IPS DF 19.7 (cell line): ENCODE measurements around the gene IKZF3.
A peak's percentile ranks its signal among the peaks of the same experiment; 100 is the strongest.

Experiments used
- DNase-seq: peaks from one replicate; pipeline ENCODE4 v3.0.0-alpha.2; 2013; ENCODE audit warnings: low read depth, low spot score

Gene IKZF3

DNA sequence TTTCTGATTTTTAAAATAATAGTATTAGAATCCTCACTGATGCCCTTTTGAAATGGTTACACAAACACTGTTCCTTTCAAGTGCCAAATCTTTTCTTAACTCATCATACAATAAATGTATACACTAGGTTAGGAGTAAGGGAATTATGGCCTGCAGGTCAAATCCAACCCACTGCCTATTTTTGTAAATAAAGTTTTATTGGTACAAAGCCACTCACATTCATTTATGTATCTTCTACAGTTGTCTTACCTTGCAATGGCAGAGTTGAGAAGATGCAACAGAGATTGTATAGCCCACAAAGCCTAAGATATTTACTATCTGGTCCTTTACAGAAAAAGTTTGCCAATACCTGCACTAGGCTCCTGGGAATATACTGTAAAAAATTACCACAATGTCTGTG is 47.8 kb downstream of the IKZF3 start:
- no peak for DNase-seq

DNA sequence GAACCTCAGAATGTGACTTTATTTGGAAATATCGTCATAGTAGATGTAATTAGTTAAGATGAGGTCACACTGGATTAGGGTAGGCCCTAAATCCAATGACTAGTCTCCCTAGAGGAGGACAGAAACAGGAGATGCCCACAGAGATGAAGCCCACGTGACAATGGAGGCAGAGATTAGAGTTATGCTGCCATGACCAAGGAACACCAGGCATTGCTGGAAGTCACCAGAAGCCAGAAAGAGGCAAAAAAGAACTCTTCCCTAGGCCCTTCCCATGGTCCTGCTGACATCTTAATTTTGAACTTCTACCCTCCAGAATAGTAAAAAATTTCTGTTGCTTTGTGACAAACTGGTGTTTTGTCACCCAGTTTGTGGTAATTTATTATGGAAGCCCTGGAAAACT is 49.6 kb downstream of the IKZF3 start:
- no peak for DNase-seq

DNA sequence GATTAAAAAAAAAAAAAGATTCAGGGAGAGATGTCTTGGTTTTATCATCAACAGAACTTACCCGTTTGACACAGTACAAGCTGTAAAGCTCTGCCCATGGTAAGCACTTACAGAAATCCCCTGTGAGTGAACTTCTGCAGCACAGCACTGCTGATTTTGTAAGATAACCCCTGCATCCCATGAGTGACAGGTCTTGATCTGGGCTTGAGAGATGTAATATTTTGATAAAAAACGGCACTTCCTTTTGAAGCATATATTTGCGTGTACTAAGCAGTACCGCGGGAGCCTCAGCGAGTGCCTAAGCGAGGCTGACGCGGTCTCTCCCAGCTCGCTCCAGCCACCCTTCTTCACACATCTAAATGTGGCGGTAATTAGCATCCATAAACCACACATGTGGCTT is 50.5 kb downstream of the IKZF3 start:
- no peak for DNase-seq

GRCh38 chr17:39812466-39812865 is 51.6 kb downstream of the IKZF3 start:
- DNase-seq: no peak

DNA sequence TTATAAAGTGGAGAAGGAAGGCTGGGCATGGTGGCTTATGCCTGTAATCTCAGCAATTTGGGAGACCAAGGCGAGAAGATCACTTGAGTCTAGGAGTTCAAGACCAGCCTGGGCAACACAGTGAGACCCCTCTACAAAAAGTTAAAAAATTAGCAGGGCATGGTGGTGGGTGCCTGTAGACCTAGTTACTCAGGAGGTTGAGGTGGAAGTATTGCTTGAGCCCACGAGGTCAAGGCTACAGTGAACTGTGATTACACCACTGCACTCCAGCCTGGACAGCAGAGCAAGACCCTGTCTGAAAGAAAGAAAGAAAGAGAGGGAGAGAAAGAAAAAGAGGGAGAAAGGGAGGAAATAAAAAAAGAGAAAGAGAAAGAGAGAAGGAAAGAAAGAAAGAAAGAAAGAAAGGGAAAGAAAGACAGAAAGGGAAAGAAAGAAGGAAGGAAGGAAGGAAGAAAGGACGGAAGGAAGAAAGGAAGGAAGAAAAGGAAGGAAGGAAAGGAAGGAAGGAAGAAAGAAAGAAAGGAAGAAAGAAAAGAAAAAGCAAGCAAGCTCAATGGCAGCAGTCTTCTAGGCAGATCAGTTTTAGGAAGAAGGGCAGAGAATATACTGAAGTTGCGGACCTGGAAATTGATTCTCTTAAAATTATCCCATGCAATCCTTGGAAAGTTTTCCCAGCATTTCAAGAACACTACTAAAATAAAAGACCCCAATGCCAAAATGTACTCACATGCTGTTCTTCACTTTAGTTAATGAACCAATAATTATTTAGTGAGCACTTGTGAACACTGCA is 53.0 kb downstream of the IKZF3 start:
- no peak for DNase-seq

GRCh38 chr17:39809221-39809620 is 54.9 kb downstream of the IKZF3 start:
- no peak for DNase-seq

GRCh38 chr17:39808409-39808997 is 55.6 kb downstream of the IKZF3 start:
- DNase-seq: no peak

GRCh38 chr17:39804839-39805238 is 59.3 kb downstream of the IKZF3 start:
- no peak for DNase-seq

- no peak for DNase-seq
Measured at GRCh38 chr17:39801055-39801454, 63.1 kb downstream of the IKZF3 start.

- peak; percentile 30 for DNase-seq
Measured at GRCh38 chr17:39800540-39800939, 63.6 kb downstream of the IKZF3 start.

DNA sequence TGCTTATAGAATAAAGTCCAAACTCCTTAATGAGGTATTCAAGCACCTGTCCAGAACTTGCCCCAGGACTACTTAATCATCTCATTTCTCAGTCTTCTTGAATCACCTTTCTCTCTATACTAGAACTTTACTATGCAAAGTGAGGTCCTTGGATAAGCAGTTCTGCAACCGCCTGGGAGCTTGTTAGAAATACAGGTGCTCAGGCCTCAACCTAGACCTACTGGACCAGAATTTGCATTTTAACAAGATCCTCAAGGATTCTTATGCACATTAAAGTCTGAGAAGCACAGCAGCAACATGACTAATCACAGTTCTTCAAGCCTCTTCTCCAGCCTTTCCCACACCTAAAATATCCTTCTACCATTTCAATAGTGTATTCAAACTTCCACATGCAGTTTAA is 64.7 kb downstream of the IKZF3 start:
- no peak for DNase-seq

GRCh38 chr17:39794249-39794970 is 69.7 kb downstream of the IKZF3 start:
- DNase-seq: no peak

DNA sequence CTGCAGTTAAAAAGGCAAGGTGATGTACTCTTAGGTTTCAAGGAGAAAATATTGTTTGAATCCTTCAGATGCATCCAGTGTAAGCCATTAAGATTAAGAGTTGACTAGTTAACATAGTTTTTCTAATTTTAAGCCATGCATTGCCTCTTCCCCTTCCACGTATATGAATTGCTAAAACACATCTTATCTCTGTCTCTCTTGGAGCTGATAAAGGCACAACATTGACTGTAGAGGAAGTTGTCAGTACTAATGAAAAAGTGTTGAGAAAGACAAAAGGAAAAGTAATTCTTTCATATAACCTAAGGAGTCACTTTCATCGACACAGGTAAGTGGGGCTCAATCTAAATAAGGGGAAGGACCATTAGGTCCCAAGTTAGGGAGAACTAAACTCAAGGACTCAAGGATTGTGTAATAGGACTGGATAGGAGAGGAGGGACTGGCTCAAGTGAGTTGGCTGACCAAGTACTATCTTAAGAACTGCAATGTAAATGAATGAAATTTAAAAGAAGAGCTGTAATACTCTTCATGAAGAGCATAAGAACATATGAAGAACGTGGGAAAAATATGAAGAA is 70.7 kb downstream of the IKZF3 start:
- DNase-seq: no peak

GRCh38 chr17:39792526-39793221 is 71.4 kb downstream of the IKZF3 start:
- DNase-seq: no peak

- DNase-seq: no peak
Measured at GRCh38 chr17:39791111-39791992, 72.8 kb downstream of the IKZF3 start.

- no peak for DNase-seq
Measured at GRCh38 chr17:39787743-39788484, 76.2 kb downstream of the IKZF3 start.

DNA sequence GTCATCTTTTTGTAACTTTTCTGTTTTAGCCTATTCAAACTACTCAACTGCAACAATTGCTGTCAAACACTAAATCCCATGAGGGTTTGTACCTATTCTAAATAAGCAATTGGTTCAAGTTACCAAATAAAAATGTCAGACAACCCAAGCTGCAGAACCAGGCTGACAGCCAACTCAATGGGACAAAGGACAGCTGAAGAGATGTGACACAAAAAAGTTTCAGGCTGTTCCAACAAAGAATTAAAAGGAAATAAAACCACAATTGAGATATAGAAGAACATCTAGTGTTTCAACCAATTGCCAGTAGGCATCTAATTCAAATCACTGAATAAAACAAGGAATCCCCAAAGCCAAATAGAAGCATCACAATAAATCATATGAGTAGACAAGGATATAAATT is 77.1 kb downstream of the IKZF3 start:
- no peak for DNase-seq

- no peak for DNase-seq
Measured at GRCh38 chr17:39782980-39783379, 81.1 kb downstream of the IKZF3 start.

GRCh38 chr17:39782481-39782880 is 81.6 kb downstream of the IKZF3 start:
- no peak for DNase-seq

GRCh38 chr17:39781861-39782213 is 82.3 kb downstream of the IKZF3 start:
- no peak for DNase-seq
